A549 treated with Hydrocortisone at 1 μM for 4 hours (cell line): ENCODE data around the gene NHLRC2. TPM values are rescaled to one million over a fixed set of nuclear protein-coding genes. Genes with fewer than 3 reads are reported as not detected.

Experiments used
- total RNA-seq: library from RNA; stranded (reverse); fragments of 200-300 nt; extraction: Qiagen RNA extraction; gene quantifications from 5 replicates; pipeline ENCODE4 v1.2.3, GENCODE V29; 2022

Gene NHLRC2, protein sequence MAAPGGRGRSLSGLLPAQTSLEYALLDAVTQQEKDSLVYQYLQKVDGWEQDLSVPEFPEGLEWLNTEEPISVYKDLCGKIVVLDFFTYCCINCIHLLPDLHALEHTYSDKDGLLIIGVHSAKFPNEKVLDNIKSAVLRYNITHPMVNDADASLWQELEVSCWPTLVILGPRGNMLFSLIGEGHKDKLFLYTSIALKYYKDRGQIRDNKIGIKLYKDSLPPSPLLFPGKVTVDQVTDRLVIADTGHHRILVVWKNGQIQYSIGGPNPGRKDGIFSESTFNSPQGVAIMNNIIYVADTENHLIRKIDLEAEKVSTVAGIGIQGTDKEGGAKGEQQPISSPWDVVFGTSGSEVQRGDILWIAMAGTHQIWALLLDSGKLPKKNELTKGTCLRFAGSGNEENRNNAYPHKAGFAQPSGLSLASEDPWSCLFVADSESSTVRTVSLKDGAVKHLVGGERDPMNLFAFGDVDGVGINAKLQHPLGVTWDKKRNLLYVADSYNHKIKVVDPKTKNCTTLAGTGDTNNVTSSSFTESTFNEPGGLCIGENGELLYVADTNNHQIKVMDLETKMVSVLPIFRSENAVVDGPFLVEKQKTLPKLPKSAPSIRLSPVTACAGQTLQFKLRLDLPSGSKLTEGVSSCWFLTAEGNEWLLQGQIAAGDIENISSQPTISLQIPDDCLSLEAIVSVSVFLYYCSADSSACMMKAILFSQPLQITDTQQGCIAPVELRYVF
- total RNA-seq = 6.3 to 8.7 TPM (median 7.2 TPM) in 5 replicates

DNA sequence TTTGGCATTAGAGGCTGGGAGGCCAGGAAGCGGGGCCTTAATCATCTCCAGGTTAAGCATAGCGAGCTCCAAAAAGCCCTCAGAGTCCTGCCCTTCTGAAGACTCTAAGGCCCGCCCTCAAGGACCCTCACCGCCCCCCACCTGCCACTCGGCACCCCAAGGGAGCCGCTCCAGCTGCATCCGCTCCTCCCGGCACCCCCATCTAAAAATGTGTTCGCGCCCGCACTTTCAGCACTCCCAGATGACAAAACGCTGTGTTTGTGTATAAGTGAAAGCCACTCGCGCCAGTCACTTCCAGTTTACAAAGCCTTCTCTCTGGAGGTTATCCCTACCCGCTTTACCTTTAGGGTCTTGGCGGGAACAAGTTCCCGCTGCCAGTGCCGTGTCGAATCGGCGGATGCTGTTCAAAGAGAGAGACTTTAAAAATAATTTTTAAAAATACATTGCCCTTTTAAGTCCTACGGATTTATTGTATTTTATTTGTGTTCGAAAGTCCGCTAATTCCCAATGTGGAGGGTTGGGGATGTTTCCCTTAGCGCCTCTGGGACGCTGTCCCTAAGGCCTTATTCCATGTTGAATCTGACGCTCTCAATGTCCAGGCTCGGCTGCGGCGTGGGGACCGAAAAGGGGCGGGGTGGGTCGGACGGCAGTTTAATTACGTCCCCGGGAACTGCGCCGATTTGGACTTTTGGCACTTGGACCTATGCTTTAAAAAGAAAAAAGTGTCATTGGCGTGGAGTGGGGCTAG, at the start of gene NHLRC2, which contains the start of gene DCLRE1A:
NHLRC2 (plus strand) TSS at position 649 of the 748 bp plus-strand sequence. CDS start 212 bp downstream, outside the sequence.
DCLRE1A (minus strand) TSS at position 70 of the 748 bp plus-strand sequence. CDS start 900 bp downstream, outside the sequence.

Other genes starting within 250 kb of the NHLRC2 start
- not detected in 5 replicates for gene NRAP, start 190.6 kb upstream of the NHLRC2 start, total RNA-seq
- 24.4 to 34.3 TPM (median 29.2 TPM) in 5 replicates for gene CASP7, start 174.7 kb upstream of the NHLRC2 start, total RNA-seq
- gene PLEKHS1, start 103.0 kb upstream of the NHLRC2 start, total RNA-seq = 0.06 to 0.09 TPM (median 0.07 TPM) in 4 of 5 replicates, not detected in the other
- 8.9 to 11.8 TPM (median 9.8 TPM) in 5 replicates for gene DCLRE1A, start 579 bp upstream of the NHLRC2 start, total RNA-seq
- 1.1 to 1.4 TPM (median 1.2 TPM) in 5 replicates for gene ADRB1, start 189.2 kb downstream of the NHLRC2 start, total RNA-seq